Measurements from ENCODE around the gene CPA2.
"Not testable (repeated sequence)": the region's sequence is repeated elsewhere in the genome, so short reads cannot be mapped to it uniquely, and the experiment has no call there.

CPA2 gene

DNA sequence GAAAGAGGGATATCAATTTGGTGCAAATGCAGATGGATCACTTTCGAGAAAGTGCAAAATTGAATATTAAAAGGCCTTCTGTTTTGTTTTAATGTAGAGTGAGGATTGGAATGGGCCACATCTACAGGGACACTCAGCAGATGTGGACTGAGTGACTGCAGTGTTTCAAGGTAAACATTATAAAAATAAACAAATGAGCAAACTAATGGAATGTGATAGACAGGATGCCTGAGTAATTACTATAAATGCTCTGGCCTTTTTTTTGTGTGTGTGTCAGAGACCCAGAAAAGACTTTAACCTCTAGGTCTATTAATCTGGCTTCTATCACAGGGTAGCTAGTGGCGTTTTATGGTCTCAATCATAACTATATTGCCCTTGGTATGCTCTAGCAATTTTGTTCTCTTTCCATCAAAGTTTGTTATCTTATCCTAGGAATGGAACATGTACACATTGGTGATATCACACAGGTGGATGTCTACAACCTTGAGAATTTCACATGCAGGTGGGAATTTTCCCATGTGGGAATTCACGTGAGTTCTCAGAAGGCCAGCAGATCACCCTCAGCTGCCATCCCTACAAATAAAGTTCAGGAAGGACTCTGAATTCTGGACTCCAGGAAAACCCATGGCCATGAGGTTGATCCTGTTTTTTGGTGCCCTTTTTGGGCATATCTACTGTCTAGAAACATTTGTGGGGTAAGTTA lies at the start of gene CPA2:
Gene CPA2 (plus strand): TSS at position 606 of the 703 bp plus-strand sequence. CDS start 19 bp downstream, at position 625.
- DNase-seq: no peak

DNA sequence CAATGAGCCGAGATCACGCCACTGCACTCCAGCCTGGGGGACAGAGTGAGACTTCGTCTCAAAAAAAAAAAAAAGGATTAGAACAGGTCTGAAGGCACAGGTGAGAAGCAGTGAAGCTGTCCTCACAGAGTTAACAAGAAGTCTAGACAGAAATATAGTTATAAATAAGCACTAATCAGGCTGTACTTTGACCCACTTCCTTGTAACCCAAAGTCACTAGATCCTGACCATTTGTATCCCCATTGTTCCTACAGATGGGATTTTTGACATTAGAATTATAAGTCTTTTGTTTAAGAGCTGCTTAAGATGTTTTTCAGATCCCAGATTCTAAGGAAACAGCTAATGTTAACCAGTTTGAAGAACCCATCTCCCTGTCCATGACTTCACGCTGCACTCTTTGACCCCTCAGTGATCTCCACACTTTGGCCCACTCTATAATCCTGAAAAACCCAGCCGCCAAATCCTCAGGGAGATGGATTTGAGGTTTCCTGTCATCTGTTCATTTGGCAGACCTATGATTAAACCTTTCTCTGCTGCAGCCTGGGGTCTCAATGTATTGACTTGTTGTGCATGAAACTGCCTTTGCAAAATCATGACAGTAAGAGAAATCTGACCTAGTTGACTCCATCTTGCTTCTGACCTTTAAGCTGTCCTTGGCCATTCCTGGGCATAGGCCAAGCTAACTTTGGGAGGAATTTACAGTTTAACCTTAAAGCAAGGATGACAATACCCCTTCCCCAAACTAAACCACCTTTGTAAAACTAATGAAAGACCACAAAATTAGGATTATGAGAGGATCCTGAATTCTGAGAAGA lies 47.6 kb upstream of the CPA2 start:
- DNase-seq: no peak

DNA sequence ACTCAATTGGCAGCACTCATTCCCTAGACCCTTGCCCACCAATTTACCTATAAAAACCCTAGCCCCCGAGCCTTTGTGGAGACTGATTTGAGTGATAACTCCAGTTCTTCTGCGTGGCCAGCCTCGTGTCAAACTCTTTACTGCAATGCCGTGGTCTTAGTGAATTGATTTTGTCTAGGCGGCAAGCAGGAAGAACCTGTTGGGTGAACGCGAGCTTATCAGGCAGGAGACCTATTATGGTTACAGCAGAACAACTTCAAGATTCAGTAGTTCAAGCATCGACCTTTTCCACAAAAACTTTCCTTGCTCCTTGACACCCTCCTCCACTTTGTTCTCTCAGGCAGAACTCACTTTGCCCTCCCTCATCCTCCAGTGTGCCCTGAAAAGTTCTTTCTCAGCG lies 46.8 kb upstream of the CPA2 start:
- DNase-seq: no peak

DNA sequence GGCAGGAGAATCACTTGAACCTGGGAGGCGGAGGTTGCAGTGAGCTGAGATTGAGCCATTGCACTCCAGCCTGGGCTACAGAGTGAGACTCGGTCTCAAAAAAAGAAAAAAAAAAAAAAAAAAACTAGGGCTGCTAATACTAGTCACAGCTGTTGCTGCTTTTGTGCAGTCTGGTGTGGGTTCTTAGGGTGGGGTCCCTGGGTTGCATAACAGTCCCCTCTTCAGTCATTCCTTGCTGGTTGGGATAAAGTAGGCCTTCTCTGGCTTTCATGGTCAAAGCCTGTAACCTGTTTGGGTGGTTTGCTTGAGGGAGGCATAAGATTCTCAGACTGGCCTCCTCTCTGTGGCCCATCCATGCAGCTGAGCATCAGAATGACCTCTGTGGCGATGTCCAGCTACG lies 44.9 kb upstream of the CPA2 start:
- DNase-seq: no peak

DNA sequence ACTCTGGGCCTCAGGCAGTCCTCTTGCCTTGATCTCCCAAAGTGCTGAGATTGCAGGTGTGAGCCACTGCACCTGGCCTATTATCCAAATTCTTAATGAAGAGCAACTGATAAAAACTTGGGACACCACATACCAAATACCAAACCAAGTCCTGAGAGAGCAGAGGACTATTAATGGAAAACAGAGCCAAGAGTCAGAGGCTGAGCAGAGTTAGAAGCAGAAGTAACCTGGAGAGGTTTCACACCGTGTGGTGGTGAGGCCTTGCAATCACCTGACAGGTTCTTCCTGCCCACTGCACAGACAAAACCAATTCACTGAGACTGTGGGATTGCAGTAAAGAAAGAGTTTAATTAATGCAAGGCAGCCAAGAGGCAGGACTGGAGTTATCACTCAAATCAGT lies 43.0 kb upstream of the CPA2 start:
- no peak for DNase-seq

DNA sequence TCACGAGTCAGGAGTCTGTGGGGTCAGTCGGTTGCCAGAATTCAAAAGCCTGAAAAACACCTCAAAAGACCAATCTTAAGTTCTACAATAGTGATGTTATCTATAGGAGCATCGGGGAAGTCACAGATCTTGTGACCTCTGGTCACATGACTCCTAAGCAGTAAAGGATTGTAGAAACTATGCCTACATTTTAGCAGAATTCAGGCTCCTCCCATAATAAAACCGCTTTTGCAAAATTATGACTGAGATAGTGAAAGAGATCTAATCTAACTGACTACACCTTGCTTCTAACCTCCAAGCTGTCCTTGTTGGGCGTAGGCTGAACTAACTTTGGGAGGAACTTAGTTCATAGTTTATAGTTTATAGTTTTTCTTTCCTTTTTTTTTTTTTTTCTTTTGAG lies 42.5 kb upstream of the CPA2 start:
- DNase-seq: no peak

DNA sequence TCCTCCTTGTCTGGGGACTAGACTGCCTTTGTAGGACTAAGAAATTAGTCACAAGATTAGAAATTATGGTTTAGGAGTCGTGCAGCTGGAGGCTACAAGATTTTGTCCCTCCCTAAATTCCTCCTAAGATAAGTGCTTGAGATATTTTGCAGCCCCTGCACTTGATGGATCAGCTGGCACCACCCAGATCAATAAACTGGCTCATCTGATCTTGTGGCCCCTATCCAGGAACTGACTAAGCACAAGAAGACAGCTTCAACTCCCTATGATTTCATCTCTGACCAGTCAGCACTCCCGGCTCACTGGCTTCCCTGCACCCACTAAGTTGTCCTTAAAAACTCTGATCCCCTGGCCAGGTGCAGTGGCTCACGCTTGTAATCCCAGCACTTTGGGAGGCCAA lies 41.7 kb upstream of the CPA2 start:
- not testable (repeated sequence) for DNase-seq

DNA sequence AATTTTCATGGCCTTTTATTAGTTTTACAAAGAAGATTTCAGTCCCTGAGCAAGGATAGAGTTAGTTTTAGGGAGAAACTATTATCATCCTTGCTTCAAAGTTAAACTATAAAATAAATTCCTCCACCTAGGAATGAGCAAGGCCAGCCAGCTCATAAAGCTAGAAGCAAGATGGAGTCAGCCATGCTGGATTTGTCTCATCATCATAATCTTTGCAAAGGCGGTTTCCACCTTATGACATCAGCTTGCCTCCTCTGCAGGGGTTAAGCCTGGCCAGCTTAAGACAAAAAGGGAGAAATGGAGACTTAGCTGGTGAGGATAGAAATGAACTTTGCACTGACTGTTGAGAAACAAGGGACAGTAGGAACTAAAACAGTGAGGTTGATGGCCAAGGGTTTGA lies 40.3 kb upstream of the CPA2 start:
- DNase-seq: no peak

DNA sequence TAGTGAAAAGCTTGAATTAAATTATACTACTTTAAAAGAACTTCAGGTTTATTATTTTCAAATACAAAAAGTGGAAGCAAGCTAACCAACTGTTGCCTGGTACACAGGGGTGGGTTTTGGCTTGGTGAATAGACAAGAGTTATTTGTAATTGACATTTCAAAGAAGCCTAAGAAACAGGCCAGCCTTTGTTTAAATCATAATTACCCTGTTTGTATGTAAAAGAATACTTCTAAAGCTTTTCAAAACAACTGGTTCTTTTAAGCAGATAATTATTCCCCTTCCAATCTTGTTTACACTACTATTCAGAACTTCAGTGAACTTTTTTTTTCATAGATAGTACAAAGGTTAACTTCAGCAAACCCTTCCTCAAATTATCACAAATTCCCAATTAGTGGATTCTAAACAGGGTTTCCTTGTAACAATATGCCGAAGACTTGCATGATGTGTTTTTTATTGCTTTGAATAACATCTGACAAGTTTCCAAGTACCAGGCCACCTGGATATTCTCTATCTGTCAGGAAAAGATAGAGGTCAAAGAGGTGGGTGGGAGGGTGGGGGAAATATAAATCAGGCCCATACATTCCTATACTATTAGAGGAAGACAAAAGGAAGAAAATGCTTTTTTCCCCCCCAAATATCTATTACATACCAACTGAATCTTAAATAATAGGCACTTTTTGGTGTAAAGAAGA lies 38.6 kb upstream of the CPA2 start:
- DNase-seq: peak in 3 of 51 donors; percentile 9 to 62 (median 24)

DNA sequence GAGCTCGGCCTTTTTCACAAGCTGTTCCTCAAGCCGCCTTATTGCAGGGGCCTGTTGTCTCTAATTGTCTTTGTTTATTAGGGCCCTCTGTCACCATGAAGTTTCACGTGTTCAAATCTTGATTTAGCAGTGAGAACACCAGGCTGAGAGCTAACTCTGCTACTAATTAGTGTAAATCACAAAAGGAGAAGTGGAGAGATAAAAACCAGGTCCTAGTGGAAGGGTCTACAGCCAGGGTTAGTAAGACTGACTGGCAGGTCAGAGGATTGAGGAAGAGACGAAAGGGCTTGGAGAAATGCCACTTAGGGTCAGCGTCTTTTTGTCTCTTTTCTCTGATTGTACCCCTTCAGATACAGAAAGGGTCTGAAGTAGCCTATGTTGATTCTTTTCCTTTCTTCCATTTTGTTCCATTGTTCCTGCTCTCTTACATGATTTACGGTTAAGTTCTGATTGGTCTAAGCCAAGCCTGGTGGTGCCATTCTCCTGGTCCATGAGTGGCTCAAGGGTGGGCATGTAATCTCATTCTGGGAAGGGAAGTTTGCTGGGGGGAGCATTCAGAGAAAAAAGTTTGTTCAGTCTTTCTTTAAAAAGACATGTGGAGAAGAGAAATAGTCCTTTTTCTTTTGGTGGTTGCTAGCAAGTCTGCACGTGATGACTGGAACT lies 37.7 kb upstream of the CPA2 start:
- DNase-seq: peak in 1 of 51 donors; percentile 21

DNA sequence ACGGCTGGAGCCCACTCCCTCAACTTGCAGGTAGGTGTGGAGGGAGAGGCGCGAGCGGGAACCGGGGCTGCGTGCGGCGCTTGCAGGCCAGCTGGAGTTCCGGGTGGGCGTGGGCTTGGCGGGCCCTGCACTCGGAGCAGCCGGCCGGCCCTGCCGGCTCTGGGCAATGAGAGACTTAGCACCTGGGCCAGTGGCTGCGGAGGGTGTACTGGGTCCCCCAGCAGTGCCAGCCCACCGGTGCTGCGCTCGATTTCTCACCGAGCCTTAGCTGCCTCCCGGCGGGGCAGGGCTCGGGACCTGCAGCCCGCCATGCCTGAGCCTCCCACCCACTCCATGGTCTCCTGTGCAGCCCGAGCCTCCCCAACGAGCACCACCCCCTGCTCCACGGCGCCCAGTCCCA lies 36.7 kb upstream of the CPA2 start:
- not testable (repeated sequence) for DNase-seq

DNA sequence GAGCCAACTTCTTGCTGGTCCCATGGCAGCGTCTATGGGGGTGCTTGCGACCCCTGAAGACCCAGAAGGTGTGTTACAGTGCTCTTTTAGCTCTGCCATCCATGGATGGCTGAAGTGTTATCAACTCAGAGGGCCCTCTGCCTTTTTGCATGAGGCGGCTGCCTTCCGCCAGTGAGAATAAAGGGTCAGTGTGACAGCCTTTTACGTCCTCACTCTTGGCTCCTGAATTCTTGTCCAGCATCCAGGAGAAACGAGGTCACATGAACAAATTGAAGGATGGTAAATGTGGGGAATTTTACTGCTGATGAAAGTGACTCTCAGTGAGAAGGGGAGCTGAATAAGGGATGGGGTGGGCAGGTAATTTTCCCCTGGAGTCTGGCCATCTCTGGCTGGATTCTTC lies 34.9 kb upstream of the CPA2 start:
- peak in 14 of 51 donors; percentile 2 to 45 (median 8) for DNase-seq

DNA sequence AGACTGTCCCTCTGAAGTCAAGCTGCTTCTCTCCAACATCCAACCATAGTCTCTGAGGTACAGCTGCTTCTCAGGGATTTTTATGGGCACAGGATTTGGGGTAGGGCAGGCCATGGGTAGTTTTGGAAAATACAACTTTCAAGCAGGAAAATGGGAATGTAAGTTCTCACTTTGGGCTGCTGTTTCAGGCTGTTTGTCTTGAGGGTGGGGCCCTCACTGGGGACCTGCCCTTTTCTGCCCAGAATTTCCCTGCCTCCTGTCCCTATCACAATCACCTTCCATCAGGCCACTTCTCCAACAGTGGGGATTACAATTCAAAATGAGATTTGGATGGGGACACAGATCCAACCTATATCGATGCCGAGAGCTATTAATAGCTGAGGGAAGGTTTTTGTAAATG lies 34.5 kb upstream of the CPA2 start:
- no peak for DNase-seq

DNA sequence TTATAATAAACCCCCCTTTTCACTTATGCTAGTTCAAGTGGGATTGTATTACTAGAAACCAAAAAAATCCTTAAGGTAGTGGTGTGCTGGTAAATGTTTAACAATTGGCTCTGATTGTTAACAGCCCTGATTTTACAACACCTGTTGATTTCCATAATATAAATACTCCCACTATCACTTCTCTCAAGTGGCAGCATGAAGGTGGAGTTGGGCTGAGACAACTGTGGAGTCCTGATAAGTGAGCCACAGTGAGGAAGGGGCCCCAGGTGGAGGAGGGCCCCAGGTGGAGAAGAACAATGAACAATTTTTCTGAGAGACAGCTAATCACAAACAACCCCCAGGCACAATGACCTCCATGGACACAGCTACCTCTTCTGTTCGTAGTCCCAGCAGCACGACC lies 32.6 kb upstream of the CPA2 start:
- no peak for DNase-seq

DNA sequence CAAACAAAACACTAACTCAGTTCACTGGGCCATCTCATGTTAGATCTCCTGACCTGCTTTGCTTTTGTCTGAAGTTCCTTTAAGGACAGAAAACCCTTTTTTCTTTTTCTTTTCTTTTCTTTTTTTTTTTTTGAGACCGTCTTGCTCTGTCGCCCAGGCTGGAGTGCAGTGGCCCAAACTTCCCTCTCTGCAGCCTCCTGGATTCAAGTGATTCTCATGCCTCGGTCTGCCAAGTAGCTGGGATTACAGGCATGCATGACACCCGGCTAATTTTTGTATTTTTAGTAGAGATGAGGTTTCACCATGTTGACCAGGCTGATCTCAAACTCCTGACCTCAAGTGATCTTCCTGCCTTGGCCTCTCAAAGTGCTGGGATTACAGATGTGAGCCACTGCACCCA lies 30.3 kb upstream of the CPA2 start:
- not testable (repeated sequence) for DNase-seq

DNA sequence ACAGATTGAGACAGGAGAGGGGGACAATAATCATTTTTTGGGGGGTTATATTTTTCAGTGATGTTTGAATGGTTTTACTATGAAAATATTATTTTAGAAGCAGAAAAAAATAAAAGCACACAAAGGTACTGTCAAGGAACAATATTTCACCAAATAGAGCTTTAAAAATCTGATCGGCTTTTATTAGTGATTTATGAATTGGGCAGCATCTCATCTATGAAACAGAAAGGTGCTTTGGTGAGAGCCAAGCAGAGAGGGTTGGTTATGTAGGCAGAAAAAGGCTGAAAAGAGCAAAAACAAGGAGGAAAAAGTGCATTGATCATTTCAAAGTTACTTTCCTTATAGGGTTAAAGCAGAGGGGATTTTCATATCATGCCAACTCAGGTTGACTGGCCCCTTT lies 26.4 kb upstream of the CPA2 start:
- no peak for DNase-seq

DNA sequence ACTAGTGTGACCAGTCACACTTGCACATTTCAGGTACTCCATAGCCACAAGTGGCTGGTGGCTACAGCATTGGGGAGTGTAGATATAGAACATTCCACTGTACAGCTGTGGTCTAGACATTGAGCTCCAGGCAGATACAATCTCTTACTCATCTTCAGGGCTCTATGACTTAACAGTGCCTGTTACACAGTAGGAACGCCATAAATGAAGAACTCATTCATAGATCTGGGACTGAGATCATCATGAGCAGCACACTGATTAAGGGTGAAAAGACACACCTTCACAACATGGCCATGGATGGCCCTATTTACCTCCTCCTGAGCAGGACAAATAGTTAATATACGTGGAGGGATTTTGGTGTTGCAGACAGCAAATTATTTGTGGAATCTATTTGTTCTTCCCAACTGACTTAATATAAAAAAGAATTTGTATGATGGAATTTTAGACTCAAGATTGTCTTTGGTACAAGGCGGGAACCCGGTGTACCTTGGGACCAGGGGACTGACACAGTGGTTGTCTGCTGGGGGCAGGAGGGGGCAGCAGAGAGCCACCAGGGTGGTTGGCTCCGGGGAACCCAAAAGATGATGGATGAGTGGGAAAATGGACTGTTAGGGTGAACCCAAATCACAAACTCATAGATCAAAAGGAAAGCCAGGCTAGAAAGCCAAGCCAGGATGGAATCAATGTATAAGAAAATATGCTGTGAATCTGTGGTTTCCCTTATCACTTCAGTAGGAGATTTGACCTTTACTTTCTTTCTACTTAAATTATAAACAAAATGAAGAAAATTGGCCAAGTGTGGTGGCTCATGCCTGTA lies 24.3 kb upstream of the CPA2 start:
- DNase-seq: peak in 29 of 51 donors; percentile 3 to 64 (median 30)

DNA sequence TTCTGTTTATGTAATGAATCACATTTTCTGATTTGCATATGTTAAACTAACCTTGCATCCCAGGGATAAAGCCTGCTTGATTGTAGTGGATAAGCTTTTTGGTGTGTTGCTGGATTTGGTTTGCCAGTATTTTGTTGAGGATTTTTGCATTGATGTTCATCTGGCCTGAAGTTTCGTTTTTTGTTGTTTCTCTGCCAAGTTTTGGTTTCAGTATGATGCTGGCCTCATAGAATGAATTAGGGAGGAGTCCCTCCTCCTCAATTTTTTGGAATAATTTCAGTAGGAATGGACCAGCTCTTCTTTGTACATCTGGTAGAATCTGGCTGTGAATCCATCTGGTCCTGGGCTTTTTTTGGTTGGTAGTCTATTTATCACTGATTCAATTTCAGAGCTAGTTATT lies 23.2 kb upstream of the CPA2 start:
- DNase-seq: not testable (repeated sequence)

DNA sequence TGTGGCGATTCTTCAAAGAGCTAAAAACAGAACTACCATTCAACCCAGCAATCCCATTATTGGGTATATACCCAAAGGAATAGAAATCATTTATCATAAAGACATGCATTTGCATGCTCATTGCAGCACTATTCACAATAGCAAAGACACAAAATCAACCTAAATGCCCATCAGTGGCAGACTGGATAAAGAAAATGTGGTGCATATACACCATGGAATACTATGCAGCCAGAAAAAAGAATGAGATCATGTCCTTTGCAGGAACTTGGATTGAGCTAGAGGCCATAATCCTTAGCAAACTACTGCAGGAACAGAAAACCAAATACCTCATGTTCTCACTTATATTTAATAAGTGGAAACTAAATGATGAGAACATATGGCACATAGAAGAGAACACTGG lies 20.2 kb upstream of the CPA2 start:
- not testable (repeated sequence) for DNase-seq

DNA sequence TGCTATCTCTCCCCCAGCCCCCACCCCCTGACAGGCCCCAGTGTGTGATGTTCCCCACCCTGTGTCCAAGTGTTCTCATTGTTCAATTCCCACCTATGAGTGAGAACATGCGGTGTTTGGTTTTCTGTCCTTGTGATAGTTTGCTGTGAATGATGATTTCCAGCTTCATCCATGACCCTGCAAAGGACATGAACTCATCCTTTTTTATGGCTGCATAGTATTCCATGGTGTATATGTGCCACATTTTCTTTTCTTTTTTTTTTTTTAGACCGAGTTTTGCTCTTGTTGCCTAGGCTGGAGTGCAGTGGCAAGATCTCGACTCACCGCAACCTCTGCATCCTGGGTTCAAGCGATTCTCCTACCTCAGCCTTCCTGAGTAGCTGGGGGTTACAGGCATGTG lies 17.8 kb upstream of the CPA2 start:
- not testable (repeated sequence) for DNase-seq

DNA sequence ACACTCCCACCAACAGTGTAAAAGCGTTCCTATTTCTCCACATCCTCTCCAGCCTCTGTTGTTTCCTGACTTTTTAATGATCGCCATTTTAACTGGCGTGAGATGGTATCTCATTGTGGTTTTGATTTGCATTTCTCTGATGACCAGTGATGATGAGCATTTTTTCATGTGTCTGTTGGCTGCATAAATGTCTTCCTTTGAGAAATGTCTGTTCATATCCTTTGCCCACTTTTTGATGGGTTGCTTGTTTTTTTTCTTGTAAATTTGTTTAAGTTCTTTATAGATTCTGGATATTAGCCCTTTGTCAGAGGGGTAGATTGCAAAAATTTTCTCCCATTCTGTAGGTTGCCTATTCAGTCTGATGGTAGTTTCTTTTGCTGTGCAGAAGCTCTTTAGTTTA lies 17.0 kb upstream of the CPA2 start:
- not testable (repeated sequence) for DNase-seq
